Heart left ventricle (tissue), 16 donors: ENCODE data around the gene ARL15. TPM values are rescaled to one million over a fixed set of nuclear protein-coding genes. Genes with fewer than 3 reads are reported as not detected.

Experiments used
- ATAC-seq, 4 donors: fragments of 200-7000 bp; cut with Tn5 transposase; one replicate each; pipeline ENCODE4 v1.9.1; 2020 to 2022; ENCODE audit warnings: moderate library complexity in 4 of 4, mild to moderate bottlenecking in 3 of 4, moderate number of reproducible peaks in 1 of 4
- DNase-seq, 5 donors: peaks; one replicate each; pipeline ENCODE4 v3.0.0-alpha.2; 2020
- H3K27ac ChIP-seq, 12 donors: fragments of 200-600 bp; sonication (generic) in 4 of 12; one replicate each; pipeline versions ENCODE4 v1.5.0 to v1.8.0; 2016 to 2022; ENCODE audit warnings: mild to moderate bottlenecking in 2 of 12
- H3K27me3 ChIP-seq, 9 donors: fragments of 200-600 bp; sonication (generic) in 2 of 9; one replicate each; pipeline versions ENCODE4 v1.5.1 to v1.8.0; 2016 to 2022; ENCODE audit warnings: mild to moderate bottlenecking in 3 of 9
- H3K36me3 ChIP-seq, 9 donors: fragments of 200-600 bp; sonication (generic) in 2 of 9; one replicate each; pipeline versions ENCODE4 v1.5.0 to v1.8.0; 2018 to 2022; ENCODE audit warnings: mild to moderate bottlenecking in 2 of 9
- H3K4me1 ChIP-seq, 12 donors: fragments of 200-600 bp; sonication (generic) in 4 of 12; one replicate each; pipeline versions ENCODE4 v1.5.0 to v1.8.0; 2016 to 2022; ENCODE audit warnings: mild to moderate bottlenecking in 3 of 12
- H3K4me3 ChIP-seq, 12 donors: fragments of 200-600 bp; sonication (generic) in 4 of 12; one replicate each; pipeline versions ENCODE4 v1.5.0 to v1.8.0; 2017 to 2022; ENCODE audit warnings: mild to moderate bottlenecking in 9 of 12, moderate library complexity in 4 of 12
- H3K9me3 ChIP-seq, 12 donors: fragments of 200-600 bp; sonication (generic) in 4 of 12; one replicate each; pipeline versions ENCODE4 v1.5.0 to v1.8.0; 2016 to 2022; ENCODE audit warnings: mild to moderate bottlenecking in 1 of 12
- POLR2A ChIP-seq, 2 donors: fragments of 450-650 bp; IDR thresholded peaks; one replicate each; pipeline ENCODE4 v1.6.1; 2017; ENCODE audit warnings: antibody characterized with exemption in 2 of 2, mild to moderate bottlenecking in 2 of 2, moderate library complexity in 2 of 2
- WGBS, 4 donors: extraction: QIAGEN DNeasy Blood & Tissue Kit in 2 of 4; methylation state at CpG; one replicate each; pipeline versions ENCODE4 v1.1.5 to v1.1.7; 2013 to 2018; 5-methylcytosine and 5-hydroxymethylcytosine counted together
- intact Hi-C, 10 donors: fragments of 100-400 bp; cut with DNase I; formaldehyde crosslinking; loops; one replicate each; pipeline versions ENCODE4 v1.11.1 to v1.14.2; 2022
- polyA plus RNA-seq, 2 donors: library from polyadenylated mRNA; stranded (reverse); fragments of 200-250 nt; gene quantifications; one replicate each; pipeline ENCODE4 v1.2.3, GENCODE V29; 2013
- total RNA-seq, 9 donors: library from RNA; depleted of rRNA in 2 of 9; stranded (reverse); fragments of >200 nt in 2 of 9; fragmentation: NEBNext Ultra II Directional in 3 of 9; extraction: Animal tissue kit (Norgen Biotek cat#: 25700) in 3 of 9; gene quantifications; one replicate each; pipeline versions ENCODE4 v1.1.0 to v1.2.4, GENCODE V29; 2016 to 2023
- TF ChIP-seq, protein P1 (sequence below), 12 donors: fragments of 200-600 bp; sonication (generic) in 4 of 12; IDR thresholded peaks; one replicate each; pipeline versions ENCODE4 v1.5.0 to v1.8.0; 2018 to 2022; ENCODE audit warnings: antibody characterized with exemption in 12 of 12, mild to moderate bottlenecking in 5 of 12
- donor health status: ischemic (EF 13 %, LVEDD 7.1; RV severe dilation, severe dysfunction).
- donor health status: healthy with polysubstance abuse.
- donor health status: DM: no; HTN: yes; CAD: no.
- donor health status: DM: no; HTN: no; CAD: no.
- donor health status: ischemic (EF 25% LVEDD 6.9; RV normal size, moderate dysfunction).
- donor health status: ischemic (EF 25% LVEDD 5.7; RV mildly dilated, moderate dysfunction).
- donor health status: healthy.
- donor health status: DM: yes; HTN: yes; CAD: no.
- donor health status: ischemic (EF 35%, LVEDD 5.7; RV mildly dilated, moderate dysfunction).
- donor health status: nonischemic (EF 11% LVEDD 7.7; RV severe dilation, severe dysfunction).
- donor health status: DM: yes; HTN: yes; CAD: no.
- donor health status: PGD.
- donor health status: ischemic (EF 29% LVEDD 5.4; RV normal size, mild dysfunction).
- donor health status: nonischemic (EF 23%, LVEDD 6.1; RV moderate dilation, normal function).

Gene ARL15
- total and polyA plus RNA-seq, 11 donors = 7.1 to 35.0 (median 23.2) TPM

DNA sequence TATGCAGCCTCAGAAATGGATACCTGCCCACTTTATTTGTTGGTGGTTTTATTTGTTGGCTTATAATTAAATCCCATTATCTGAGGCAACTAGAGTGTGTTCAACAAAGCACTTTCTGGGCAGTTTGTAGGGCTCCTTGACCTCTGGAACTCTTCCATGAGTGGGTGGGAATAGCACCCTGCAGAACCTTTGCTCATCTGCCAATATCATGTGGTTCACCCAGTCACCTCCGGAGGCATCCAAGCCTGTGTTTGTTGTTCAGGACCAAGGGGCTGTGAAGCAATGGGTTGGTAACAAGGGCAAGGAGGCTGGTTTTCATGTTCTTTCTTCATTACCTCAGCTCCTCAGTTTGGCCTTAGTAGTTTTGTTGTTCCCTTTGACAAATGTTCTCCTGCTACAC, 436.0 kb downstream of the ARL15 start:
- Histone ChIP-seq H3K27me3 (no peaks in the 10 kb centered on the region), H3K36me3 (no peaks in the 10 kb centered on the region), H3K4me1 (no peaks in the 10 kb centered on the region), H3K9me3 (no peaks in the 10 kb centered on the region), H3K4me3 (no peak overlapping the region), H3K27ac (no peak overlapping the region)
- intact Hi-C loops = loop anchor here in 8 of 10 donors (5.0 to 10.0 kb wide), 6 partner anchors 340 to 400 kb away; partner anchors contain the start of gene FST (in 4 of the 8)
- ATAC-seq (no peak), DNase-seq (no peak)
- WGBS, 4 donors = 69 to 95% (median 88%) methylated on average over 1 of the region's 1 CpG
- TF ChIP-seq POLR2A (IDR thresholded peaks at IDR 0.05) = no peak
- TF ChIP-seq, protein P1, sequence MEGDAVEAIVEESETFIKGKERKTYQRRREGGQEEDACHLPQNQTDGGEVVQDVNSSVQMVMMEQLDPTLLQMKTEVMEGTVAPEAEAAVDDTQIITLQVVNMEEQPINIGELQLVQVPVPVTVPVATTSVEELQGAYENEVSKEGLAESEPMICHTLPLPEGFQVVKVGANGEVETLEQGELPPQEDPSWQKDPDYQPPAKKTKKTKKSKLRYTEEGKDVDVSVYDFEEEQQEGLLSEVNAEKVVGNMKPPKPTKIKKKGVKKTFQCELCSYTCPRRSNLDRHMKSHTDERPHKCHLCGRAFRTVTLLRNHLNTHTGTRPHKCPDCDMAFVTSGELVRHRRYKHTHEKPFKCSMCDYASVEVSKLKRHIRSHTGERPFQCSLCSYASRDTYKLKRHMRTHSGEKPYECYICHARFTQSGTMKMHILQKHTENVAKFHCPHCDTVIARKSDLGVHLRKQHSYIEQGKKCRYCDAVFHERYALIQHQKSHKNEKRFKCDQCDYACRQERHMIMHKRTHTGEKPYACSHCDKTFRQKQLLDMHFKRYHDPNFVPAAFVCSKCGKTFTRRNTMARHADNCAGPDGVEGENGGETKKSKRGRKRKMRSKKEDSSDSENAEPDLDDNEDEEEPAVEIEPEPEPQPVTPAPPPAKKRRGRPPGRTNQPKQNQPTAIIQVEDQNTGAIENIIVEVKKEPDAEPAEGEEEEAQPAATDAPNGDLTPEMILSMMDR (IDR thresholded peaks at IDR 0.05) = peak in 1 of 12 donors; percentile 5

- H3K27me3 ChIP-seq = no peaks in the 10 kb centered on the region
- no peak for DNase-seq
- TF ChIP-seq, protein P1 (IDR thresholded peaks at IDR 0.05) = no peak
- no peak for TF ChIP-seq POLR2A (IDR thresholded peaks at IDR 0.05)
- no peak overlapping the region for H3K4me3 ChIP-seq
- H3K4me1 ChIP-seq = no peaks in the 10 kb centered on the region
- ATAC-seq = no peak
- 74 to 88% (median 85%) methylated on average over 3 of the region's 3 CpGs for WGBS, 4 donors
- no peaks in the 10 kb centered on the region for H3K9me3 ChIP-seq
- intact Hi-C loops = loop anchor here in 8 of 10 donors (5.0 to 10.0 kb wide), 6 partner anchors 342 to 398 kb away; partner anchors contain the start of gene FST (in 4 of the 8)
- H3K36me3 ChIP-seq = no peaks in the 10 kb centered on the region
- H3K27ac ChIP-seq = no peak overlapping the region
These were observed 437.1 kb downstream of the ARL15 start for GRCh38 chr5:53873235-53873634.

GRCh38 chr5:53871775-53872174, 438.6 kb downstream of the ARL15 start:
- no peaks in the 10 kb centered on the region for H3K36me3 ChIP-seq
- ATAC-seq (peak in 1 of 4 donors; percentile 18), DNase-seq (no peak)
- TF ChIP-seq, protein P1 (IDR thresholded peaks at IDR 0.05) = no peak
- no peak for TF ChIP-seq POLR2A (IDR thresholded peaks at IDR 0.05)
- WGBS, 4 donors = 90 to 96% (median 93%) methylated on average over 2 of the region's 2 CpGs
- H3K9me3 ChIP-seq = no peaks in the 10 kb centered on the region
- intact Hi-C loops = loop anchor here in 8 of 10 donors (2.0 to 10.0 kb wide), 7 partner anchors 343 to 397 kb away; partner anchors contain the start of gene FST (in 4 of the 8)
- no peak overlapping the region for H3K4me3 ChIP-seq
- H3K4me1 ChIP-seq = no peaks in the 10 kb centered on the region
- H3K27ac ChIP-seq = no peak overlapping the region
- no peaks in the 10 kb centered on the region for H3K27me3 ChIP-seq

DNA sequence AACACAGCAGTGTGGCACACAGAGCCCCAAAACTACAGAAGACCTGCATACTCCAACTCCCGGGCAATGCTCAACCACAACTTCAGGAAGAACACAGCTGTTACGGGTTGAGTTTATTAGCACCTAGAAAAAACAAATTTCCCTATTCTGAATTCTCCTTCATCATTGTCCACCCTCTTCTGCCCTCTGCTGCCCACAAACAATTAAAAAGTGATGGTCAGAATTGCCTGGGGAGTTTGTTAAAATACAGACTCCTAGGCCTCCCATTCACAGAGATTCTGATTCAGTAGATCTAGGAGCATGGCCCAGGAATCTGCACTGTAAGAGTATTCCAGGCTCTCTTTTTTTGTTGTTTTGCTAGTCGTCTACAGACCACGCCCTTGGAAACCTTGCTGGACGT, 439.3 kb downstream of the ARL15 start:
- intact Hi-C loops = loop anchor here in 8 of 10 donors (2.0 to 10.0 kb wide), 7 partner anchors 344 to 396 kb away; partner anchors contain the start of gene FST (in 4 of the 8)
- Histone ChIP-seq H3K27ac (no peak overlapping the region), H3K36me3 (no peaks in the 10 kb centered on the region), H3K4me1 (no peaks in the 10 kb centered on the region), H3K9me3 (no peaks in the 10 kb centered on the region), H3K4me3 (no peak overlapping the region), H3K27me3 (no peaks in the 10 kb centered on the region)
- 66 to 78% (median 71%) methylated on average over 5 of the region's 5 CpGs for WGBS, 4 donors
- peak in 1 of 4 donors; percentile 28 for ATAC-seq
- no peak for DNase-seq
- TF ChIP-seq, protein P1 (IDR thresholded peaks at IDR 0.05) = peak in 7 of 12 donors; percentile 2 to 32 (median 25)
- no peak for TF ChIP-seq POLR2A (IDR thresholded peaks at IDR 0.05)
